GM12874 (cell line): Measurements from ENCODE around the gene CCDC195.

ENCODE experiments used
- CTCF ChIP-seq: IDR thresholded peaks from 2 replicates; pipeline ENCODE4 v1.5.1; 2011; ENCODE audit warnings: low read depth, mild to moderate bottlenecking, control low read depth, low read length, moderate library complexity; ENCODE audit not compliant: insufficient read depth

Gene CCDC195, protein sequence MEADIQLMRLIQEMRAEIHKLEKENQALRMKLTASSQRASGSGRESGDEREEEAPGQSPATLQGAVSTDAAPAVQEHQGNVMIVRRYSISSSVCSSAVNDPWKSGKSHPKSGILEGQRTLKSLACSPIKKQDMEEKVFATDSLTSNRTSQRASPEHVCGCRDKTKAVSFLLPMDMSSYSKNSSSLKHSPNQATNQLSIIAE

DNA sequence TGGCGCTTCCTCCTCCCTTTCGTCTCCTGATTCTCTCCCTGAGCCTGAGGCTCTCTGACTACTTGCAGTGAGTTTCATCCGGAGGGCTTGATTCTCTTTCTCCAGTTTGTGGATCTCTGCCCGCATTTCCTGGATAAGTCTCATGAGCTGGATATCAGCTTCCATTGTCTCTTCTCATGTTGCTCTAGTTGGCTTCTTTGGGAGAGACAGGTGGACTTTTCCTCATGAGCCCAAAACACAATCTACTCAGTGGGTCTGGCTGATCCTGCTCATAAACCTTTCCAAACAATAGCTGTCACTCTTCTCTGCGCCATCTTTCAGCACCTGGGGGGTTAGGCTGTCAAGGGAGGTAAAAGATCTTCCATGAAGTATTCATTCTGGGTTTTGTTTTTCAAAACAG is at the start of gene CCDC195:
TSS of gene CCDC195 (minus strand) at position 165 of the 400 bp plus-strand sequence. CDS start at position 165, 0 bp downstream.
- TF ChIP-seq CTCF: no peak

DNA sequence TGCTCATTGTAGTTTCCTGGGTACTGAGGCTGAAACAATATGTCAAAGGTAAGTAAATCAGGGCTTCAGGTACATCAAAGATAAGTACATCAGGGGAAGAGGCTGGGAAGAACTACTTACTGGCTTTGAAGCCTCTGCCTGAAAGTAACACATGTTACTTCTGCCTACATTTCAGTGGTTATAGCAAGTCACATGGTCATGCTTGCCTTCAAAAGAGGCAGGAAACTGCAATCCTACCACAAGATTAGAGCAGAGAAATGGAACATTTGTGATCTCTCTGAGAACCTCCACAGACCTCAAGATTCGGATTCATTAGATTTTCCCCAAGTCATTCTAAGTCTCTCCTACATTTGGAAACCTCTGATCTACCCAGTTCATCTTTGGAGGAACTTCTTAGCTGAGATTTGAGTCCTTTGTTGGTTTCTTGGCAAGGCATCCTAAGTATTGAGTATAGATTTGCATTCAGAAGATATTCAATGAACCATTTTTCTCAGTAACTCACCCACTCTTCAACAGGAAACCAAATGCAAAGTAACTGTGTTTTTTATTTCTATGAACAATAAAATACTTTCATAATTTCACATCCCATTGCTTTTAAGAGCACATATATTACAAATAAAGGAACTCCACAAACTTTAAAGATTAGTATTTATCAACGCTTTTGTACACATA is 48.5 kb upstream of the CCDC195 start:
- no peak for TF ChIP-seq CTCF

GRCh38 chr2:224757934-224758548 is 41.9 kb upstream of the CCDC195 start:
- no peak for TF ChIP-seq CTCF

DNA sequence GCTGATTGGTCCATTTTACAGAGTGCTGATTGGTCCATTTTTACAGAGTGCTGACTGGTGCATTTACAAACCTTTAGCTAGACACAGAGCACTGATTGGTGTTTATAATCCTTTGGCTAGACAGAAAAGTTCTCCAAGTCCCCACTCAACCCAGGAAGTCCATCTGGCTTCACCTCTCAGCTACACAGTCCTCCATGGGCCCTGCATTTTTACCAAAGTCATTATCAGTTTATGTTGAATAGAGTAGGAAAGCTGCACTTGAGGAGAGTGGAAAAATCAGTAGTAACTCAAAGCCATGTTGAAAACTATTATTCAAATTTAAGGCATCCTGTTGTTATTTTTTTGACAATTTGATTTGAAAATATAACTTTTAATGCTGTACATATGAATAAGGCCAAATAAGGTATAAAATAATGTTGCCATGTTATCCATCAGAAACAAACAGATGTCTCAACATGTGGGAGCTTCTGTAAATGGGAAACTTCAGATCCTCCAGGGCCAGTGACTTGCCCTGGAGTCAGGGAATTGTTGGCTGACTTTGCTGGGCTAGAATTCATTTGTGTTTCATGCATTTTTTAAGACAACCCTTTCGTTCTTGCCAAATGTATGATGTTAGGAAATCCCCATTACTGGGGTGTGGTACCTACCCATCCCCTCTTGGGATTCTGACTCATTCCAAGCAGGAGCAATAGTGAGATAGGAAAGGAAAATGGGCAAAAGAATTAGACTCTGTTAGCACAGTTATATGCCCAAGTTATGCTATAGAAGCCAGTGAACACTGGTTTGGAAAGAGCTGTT is 37.8 kb upstream of the CCDC195 start:
- no peak for TF ChIP-seq CTCF

GRCh38 chr2:224751996-224752698 is 36.0 kb upstream of the CCDC195 start:
- TF ChIP-seq CTCF: no peak

GRCh38 chr2:224749136-224749535 is 33.0 kb upstream of the CCDC195 start:
- TF ChIP-seq CTCF: no peak
